Measurements from ENCODE around the gene LRRC73.

DNA sequence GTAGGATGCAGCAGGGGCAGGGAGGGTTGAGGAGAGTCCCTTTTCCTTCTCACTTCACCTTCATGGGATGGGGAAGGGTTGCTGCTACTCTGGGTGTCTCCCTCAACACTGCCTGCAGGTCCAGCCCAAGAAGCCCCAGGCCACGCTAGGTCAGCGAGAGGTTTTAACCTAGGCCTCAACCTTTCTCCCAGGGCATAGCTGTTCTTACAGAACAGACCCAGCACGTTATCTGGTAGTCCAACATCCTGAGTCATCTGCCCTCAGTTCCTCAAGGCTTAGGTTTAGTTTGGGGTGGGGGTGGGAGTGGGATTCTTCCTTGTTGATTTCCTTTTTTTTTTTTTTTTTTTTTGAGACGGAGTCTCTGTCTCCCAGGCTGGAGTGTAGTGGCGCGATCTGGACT lies 15.8 kb downstream of the LRRC73 start:
- TF ChIP-seq, protein P1, sequence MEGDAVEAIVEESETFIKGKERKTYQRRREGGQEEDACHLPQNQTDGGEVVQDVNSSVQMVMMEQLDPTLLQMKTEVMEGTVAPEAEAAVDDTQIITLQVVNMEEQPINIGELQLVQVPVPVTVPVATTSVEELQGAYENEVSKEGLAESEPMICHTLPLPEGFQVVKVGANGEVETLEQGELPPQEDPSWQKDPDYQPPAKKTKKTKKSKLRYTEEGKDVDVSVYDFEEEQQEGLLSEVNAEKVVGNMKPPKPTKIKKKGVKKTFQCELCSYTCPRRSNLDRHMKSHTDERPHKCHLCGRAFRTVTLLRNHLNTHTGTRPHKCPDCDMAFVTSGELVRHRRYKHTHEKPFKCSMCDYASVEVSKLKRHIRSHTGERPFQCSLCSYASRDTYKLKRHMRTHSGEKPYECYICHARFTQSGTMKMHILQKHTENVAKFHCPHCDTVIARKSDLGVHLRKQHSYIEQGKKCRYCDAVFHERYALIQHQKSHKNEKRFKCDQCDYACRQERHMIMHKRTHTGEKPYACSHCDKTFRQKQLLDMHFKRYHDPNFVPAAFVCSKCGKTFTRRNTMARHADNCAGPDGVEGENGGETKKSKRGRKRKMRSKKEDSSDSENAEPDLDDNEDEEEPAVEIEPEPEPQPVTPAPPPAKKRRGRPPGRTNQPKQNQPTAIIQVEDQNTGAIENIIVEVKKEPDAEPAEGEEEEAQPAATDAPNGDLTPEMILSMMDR (conservative IDR thresholded peaks at IDR 0.05; ENCODE audit: low read depth, low read length), result no peak
- no peak for TF ChIP-seq EZH2 (IDR thresholded peaks at IDR 0.05; ENCODE audit: borderline replicate concordance, low read depth, low read length, poor library complexity, severe bottlenecking)

Data from A673 (cell line).